IMR-90 (cell line): ENCODE data around the gene ABHD2. TPM values are rescaled to one million over a fixed set of nuclear protein-coding genes. Genes with fewer than 3 reads are reported as not detected.

Experiments used
- ATAC-seq: fragments of 200-7000 bp; cut with Tn5 transposase; 2 replicates; pipeline ENCODE4 v1.9.1; 2020; ENCODE audit warnings: low read depth, mild to moderate bottlenecking, moderate library complexity
- BruUV-seq: library from RNA; stranded (reverse); fragments of 400-500 nt; replicated peaks from 2 replicates; lab custom pipeline; 2021; lab: Mats Ljungman, UMichigan
- CTCF ChIA-PET: fragments of 300-600 bp; formaldehyde crosslinking; extraction: SDS; loops from one replicate; lab custom pipeline; 2021; ENCODE audit warnings: antibody characterized with exemption; lab: Yijun Ruan, JAX
- POLR2A ChIA-PET: fragments of 300-600 bp; sonication (Branson Sonifier 250); formaldehyde crosslinking; loops from one replicate; lab custom pipeline; 2022; ENCODE audit warnings: antibody characterized with exemption; ENCODE audit not compliant: unreplicated experiment; lab: Charles Lee
- DNase-seq: peaks from one replicate; pipeline ENCODE4 v3.0.0; 2013
- H2AFZ ChIP-seq: replicated peaks from 2 replicates; pipeline ENCODE3; 2013; ENCODE audit warnings: low read length, mild to moderate bottlenecking; ENCODE audit not compliant: poor library complexity
- H2AK5ac ChIP-seq: 2 replicates; pipeline ENCODE4 v1.6.1; 2013; ENCODE audit warnings: low read depth, low read length, inconsistent platforms
- H2AK9ac ChIP-seq: replicated peaks from 2 replicates; pipeline ENCODE3; 2013; ENCODE audit warnings: mild to moderate bottlenecking, low read depth, low read length, moderate library complexity; ENCODE audit not compliant: poor library complexity
- H2BK120ac ChIP-seq: 2 replicates; pipeline ENCODE4 v1.6.1; 2013; ENCODE audit warnings: low read depth, low read length, inconsistent platforms
- H2BK15ac ChIP-seq: 3 replicates; pipeline ENCODE4 v1.6.1; 2013; ENCODE audit warnings: low read depth, low read length, inconsistent platforms
- H2BK20ac ChIP-seq: 2 replicates; pipeline ENCODE4 v1.6.1; 2013; ENCODE audit warnings: low read depth, mild to moderate bottlenecking, inconsistent platforms, low read length, moderate library complexity
- H2BK5ac ChIP-seq: 2 replicates; pipeline ENCODE4 v1.6.1; 2013; ENCODE audit warnings: mild to moderate bottlenecking, low read depth, low read length, inconsistent platforms; ENCODE audit not compliant: poor library complexity, severe bottlenecking
- H3K14ac ChIP-seq: replicated peaks from 2 replicates; pipeline ENCODE4 v1.6.1; 2013; ENCODE audit warnings: low read depth, low read length, inconsistent platforms
- H3K18ac ChIP-seq: 2 replicates; pipeline ENCODE4 v1.6.1; 2013; ENCODE audit warnings: low read depth, low read length, control low read depth
- H3K23ac ChIP-seq: 2 replicates; pipeline ENCODE4 v1.6.1; 2013; ENCODE audit warnings: low read depth, low read length, inconsistent platforms
- H3K27ac ChIP-seq: 2 replicates; pipeline ENCODE4 v1.5.1; 2013; ENCODE audit warnings: mild to moderate bottlenecking, control low read depth, low read length; ENCODE audit not compliant: insufficient read depth
- H3K27me3 ChIP-seq: 2 replicates; pipeline ENCODE4 v1.6.1; 2013; ENCODE audit warnings: low read length; ENCODE audit not compliant: control insufficient read depth, insufficient read depth
- H3K36me3 ChIP-seq: 2 replicates; pipeline ENCODE4 v1.6.1; 2013; ENCODE audit warnings: low read length, mixed read lengths; ENCODE audit not compliant: control insufficient read depth, insufficient read depth
- H3K4ac ChIP-seq: 2 replicates; pipeline ENCODE4 v1.6.1; 2013; ENCODE audit warnings: low read depth, low read length, inconsistent platforms
- H3K4me1 ChIP-seq: 2 replicates; pipeline ENCODE4 v1.6.1; 2013; ENCODE audit warnings: low read length, mixed read lengths; ENCODE audit not compliant: control insufficient read depth, insufficient read depth
- H3K4me2 ChIP-seq: 2 replicates; pipeline ENCODE4 v1.6.1; 2013; ENCODE audit warnings: low read depth, mild to moderate bottlenecking, control low read depth, low read length, moderate library complexity
- H3K4me3 ChIP-seq: 2 replicates; pipeline ENCODE4 v1.5.1; 2013; ENCODE audit warnings: low read depth, mild to moderate bottlenecking, control low read depth, low read length, moderate library complexity; ENCODE audit not compliant: insufficient read depth
- H3K56ac ChIP-seq: 2 replicates; pipeline ENCODE4 v1.6.1; 2013; ENCODE audit warnings: low read length, inconsistent platforms; ENCODE audit not compliant: insufficient read depth; ENCODE audit errors: extremely low read depth
- H3K79me1 ChIP-seq, 2 experiments: 2 replicates each; pipeline ENCODE4 v1.6.1; 2013; ENCODE audit warnings: low read length in 2 of 2, inconsistent platforms in 1 of 2, low read depth in 1 of 2
- H3K9ac ChIP-seq: 2 replicates; pipeline ENCODE4 v1.6.1; 2013; ENCODE audit warnings: low read depth, low read length, control low read depth
- H3K9me1 ChIP-seq: 2 replicates; pipeline ENCODE4 v1.6.1; 2013; ENCODE audit warnings: low read length, inconsistent platforms; ENCODE audit not compliant: insufficient read depth
- H3K9me3 ChIP-seq: 2 replicates; pipeline ENCODE4 v1.6.1; 2013; ENCODE audit warnings: low read length; ENCODE audit not compliant: control insufficient read depth, insufficient read depth
- H4K20me1 ChIP-seq: 2 replicates; pipeline ENCODE4 v1.6.1; 2013; ENCODE audit warnings: low read length, inconsistent platforms; ENCODE audit not compliant: insufficient read depth
- H4K5ac ChIP-seq: 2 replicates; pipeline ENCODE4 v1.6.1; 2013; ENCODE audit warnings: mild to moderate bottlenecking, low read depth, low read length, control low read depth
- H4K8ac ChIP-seq, 2 experiments: 2 replicates each; pipeline ENCODE4 v1.6.1; 2013; ENCODE audit warnings: low read depth in 2 of 2, low read length in 2 of 2, control low read depth in 1 of 2, inconsistent platforms in 1 of 2
- H4K91ac ChIP-seq: 2 replicates; pipeline ENCODE4 v1.6.1; 2013; ENCODE audit warnings: low read depth, low read length, inconsistent platforms; ENCODE audit not compliant: insufficient read depth
- BHLHE40 ChIP-seq: fragments of 150-350 bp; IDR thresholded peaks from 2 replicates; pipeline ENCODE4 v1.6.1; 2016; ENCODE audit warnings: mild to moderate bottlenecking, low read depth, low read length
- CEBPB ChIP-seq: IDR thresholded peaks from 2 replicates; pipeline ENCODE4 v1.6.1; 2012; ENCODE audit warnings: low read depth, low read length, improper control_type of control experiment
- CHD1 ChIP-seq: IDR thresholded peaks from 2 replicates; pipeline ENCODE4 v1.6.1; 2012; ENCODE audit warnings: low read depth, low read length, improper control_type of control experiment
- CTCF ChIP-seq: conservative IDR thresholded peaks from 2 replicates; pipeline ENCODE4 v1.5.1; 2012; ENCODE audit warnings: mild to moderate bottlenecking, low read depth, low read length, improper control_type of control experiment
- ELK1 ChIP-seq: fragments of 150-350 bp; IDR thresholded peaks from 2 replicates; pipeline ENCODE4 v1.6.1; 2016; ENCODE audit warnings: low read depth, mild to moderate bottlenecking, low read length, moderate library complexity, borderline replicate concordance
- FOS ChIP-seq: fragments of 150-350 bp; IDR thresholded peaks from 2 replicates; pipeline ENCODE4 v1.6.1; 2016; ENCODE audit warnings: low read depth, low read length
- MAFK ChIP-seq: IDR thresholded peaks from 2 replicates; pipeline ENCODE4 v1.6.1; 2012; ENCODE audit warnings: low read depth, low read length, improper control_type of control experiment
- MAZ ChIP-seq: IDR thresholded peaks from 2 replicates; pipeline ENCODE4 v1.6.1; 2012; ENCODE audit warnings: low read depth, mild to moderate bottlenecking, low read length, improper control_type of control experiment, moderate library complexity, borderline replicate concordance
- MXI1 ChIP-seq: IDR thresholded peaks from 2 replicates; pipeline ENCODE4 v1.6.1; 2012; ENCODE audit warnings: low read depth, mild to moderate bottlenecking, low read length, moderate library complexity, borderline replicate concordance
- NFE2L2 ChIP-seq: fragments of 150-350 bp; IDR thresholded peaks from 2 replicates; pipeline ENCODE4 v1.6.1; 2016; ENCODE audit warnings: low read depth, mild to moderate bottlenecking, low read length
- POLR2A ChIP-seq: IDR thresholded peaks from 2 replicates; pipeline ENCODE4 v1.6.1; 2012; ENCODE audit warnings: mild to moderate bottlenecking, low read depth, low read length
- RAD21 ChIP-seq: IDR thresholded peaks from 2 replicates; pipeline ENCODE4 v1.6.1; 2012; ENCODE audit warnings: low read length, improper control_type of control experiment
- RCOR1 ChIP-seq: IDR thresholded peaks from 2 replicates; pipeline ENCODE4 v1.6.1; 2012; ENCODE audit warnings: mild to moderate bottlenecking, low read length, improper control_type of control experiment; ENCODE audit not compliant: insufficient replicate concordance
- RFX5 ChIP-seq: IDR thresholded peaks from 2 replicates; pipeline ENCODE4 v1.8.0; 2012; ENCODE audit warnings: low read depth, mild to moderate bottlenecking, low read length, moderate library complexity
- SMC3 ChIP-seq: fragments of 150-350 bp; IDR thresholded peaks from 2 replicates; pipeline ENCODE4 v1.6.1; 2016; ENCODE audit warnings: low read depth, mild to moderate bottlenecking, antibody characterized with exemption, low read length, moderate library complexity
- USF2 ChIP-seq: fragments of 150-350 bp; IDR thresholded peaks from 2 replicates; pipeline ENCODE4 v1.6.1; 2017; ENCODE audit warnings: mild to moderate bottlenecking, antibody characterized with exemption, low read length, low read depth
- WGBS, 2 experiments: methylation state at CpG; one replicate each; pipeline versions ENCODE4 v1.1.5 to v1.1.7; 2013; ENCODE audit warnings: missing lambda C conversion rate in 2 of 2; ENCODE audit not compliant: insufficient read length in 1 of 2; ENCODE audit errors: extremely low coverage in 2 of 2; 5-methylcytosine and 5-hydroxymethylcytosine counted together
- dilution Hi-C: fragments of 300-500 bp; cut with HindIII; formaldehyde crosslinking; loops from one replicate; pipeline ENCODE4 v1.14.3; 2018; ENCODE audit warnings: low sequenced_read_pairs; ENCODE audit not compliant: unreplicated experiment
- in situ Hi-C: fragments of 300-500 bp; cut with MboI; formaldehyde crosslinking; loops from 3 replicates; pipeline ENCODE4 v1.14.3; 2019; ENCODE audit warnings: low sequenced_read_pairs, inconsistent platforms, mixed read lengths
- intact Hi-C: fragments of 100-400 bp; cut with micrococcal nuclease; formaldehyde crosslinking; loops from 2 replicates; pipeline ENCODE4 v1.10.0; 2022
- polyA plus RNA-seq, 3 experiments: library from polyadenylated mRNA; depleted of rRNA; stranded (reverse); fragments of >200 nt; gene quantifications; 2 replicates each; pipeline ENCODE4 v1.2.3, GENCODE V29; 2012; ENCODE audit warnings: low replicate concordance in 1 of 3
- total RNA-seq: library from RNA; depleted of rRNA; stranded (reverse); fragments of >200 nt; gene quantifications from 2 replicates; pipeline ENCODE4 v1.2.3, GENCODE V29; 2012

The ABHD2 gene
- total and polyA plus RNA-seq, 2 of the 4 experiments (the other 2 are of a cell fraction): 31.2 to 62.9 TPM

DNA sequence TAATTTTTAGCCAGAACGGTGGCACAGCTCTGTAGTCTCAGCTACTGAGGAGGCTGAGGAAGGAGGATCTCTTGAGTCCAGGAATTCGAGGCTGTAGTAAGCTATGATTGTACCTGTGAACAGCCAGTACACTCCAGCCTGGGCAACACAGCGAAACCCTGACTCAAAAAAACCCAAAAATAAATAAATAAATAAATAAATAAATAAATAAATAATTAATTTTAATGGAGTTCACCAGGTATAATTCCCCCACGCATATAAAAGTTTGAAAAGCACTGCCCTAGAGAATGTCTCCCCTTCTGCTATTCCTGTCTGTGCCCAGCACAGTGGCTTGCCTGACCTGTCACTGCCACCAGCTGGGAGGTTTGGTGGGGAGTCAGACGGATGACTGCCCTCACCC lies 137.3 kb downstream of the ABHD2 start:
- H2BK5ac ChIP-seq: no peak overlapping the region
- no peak overlapping the region for H2BK20ac ChIP-seq
- H2AK5ac ChIP-seq: no peak overlapping the region
- no peak for TF ChIP-seq RCOR1
- no peak for TF ChIP-seq CTCF
- TF ChIP-seq CHD1: no peak
- no peak for TF ChIP-seq BHLHE40
- no peak for TF ChIP-seq FOS
- TF ChIP-seq MAZ: no peak
- no peak for TF ChIP-seq MAFK
- no peak for TF ChIP-seq CEBPB
- TF ChIP-seq NFE2L2: no peak
- no peak for TF ChIP-seq MXI1
- TF ChIP-seq USF2: no peak
- TF ChIP-seq RAD21: no peak
- TF ChIP-seq POLR2A: no peak
- no peak for TF ChIP-seq RFX5
- TF ChIP-seq SMC3: no peak
- no peak for TF ChIP-seq ELK1
- H3K9ac ChIP-seq: no peak overlapping the region
- H3K18ac ChIP-seq: no peak overlapping the region
- H2AFZ ChIP-seq: no peak overlapping the region
- no peaks in the 10 kb centered on the region for H3K79me1 ChIP-seq
- POLR2A ChIA-PET: no interaction called here
- no peaks in the 10 kb centered on the region for H3K9me1 ChIP-seq
- no peak overlapping the region for H4K5ac ChIP-seq
- in situ Hi-C loops: no loop called here
- no peaks in the 10 kb centered on the region for H3K9me3 ChIP-seq
- H3K27me3 ChIP-seq: no peaks in the 10 kb centered on the region; the same call in 1 of the 2 replicates
- H2AK9ac ChIP-seq: peak overlapping the region; percentile 66
- no peaks in the 10 kb centered on the region for H3K36me3 ChIP-seq
- no CpG with 5 or more reads among the region's 5 CpGs for WGBS, 2 experiments
- CTCF ChIA-PET: interaction anchor here (1.2 kb wide), 1 partner anchor 18 kb away, joined by 4 read pairs; no protein-coding TSS in a partner anchor
- H3K4ac ChIP-seq: no peak overlapping the region
- no peak overlapping the region for H2BK15ac ChIP-seq
- no peak overlapping the region for H3K27ac ChIP-seq
- intact Hi-C loops: no loop called here
- no peak overlapping the region for H4K91ac ChIP-seq
- BruUV-seq: no TSS peak
- no peaks in the 10 kb centered on the region for H4K20me1 ChIP-seq
- no peak overlapping the region for H4K8ac ChIP-seq
- ATAC-seq (no peak), DNase-seq (no peak)
- H3K56ac ChIP-seq: no peak overlapping the region
- H3K14ac ChIP-seq: no peak overlapping the region
- dilution Hi-C loops: no loop called here
- no peak overlapping the region for H2BK120ac ChIP-seq
- H3K23ac ChIP-seq: no peak overlapping the region
- no peak overlapping the region for H3K4me2 ChIP-seq
- no peak overlapping the region for H3K4me3 ChIP-seq
- H3K4me1 ChIP-seq: peaks cover 4% of the 10 kb centered on the region; the same call in 1 of the 2 replicates
